ENCODE results near the gene TRPV5.

TRPV5 gene

GRCh38 chr7:142913566-142913965 is 20.0 kb downstream of the TRPV5 start:
- H3K4me3 ChIP-seq (ENCODE audit: low read depth, low read length) = no peak overlapping the region
- TF ChIP-seq CTCF (IDR thresholded peaks at IDR 0.05; ENCODE audit: borderline replicate concordance, insufficient read depth, low read depth, low read length) = no peak

DNA sequence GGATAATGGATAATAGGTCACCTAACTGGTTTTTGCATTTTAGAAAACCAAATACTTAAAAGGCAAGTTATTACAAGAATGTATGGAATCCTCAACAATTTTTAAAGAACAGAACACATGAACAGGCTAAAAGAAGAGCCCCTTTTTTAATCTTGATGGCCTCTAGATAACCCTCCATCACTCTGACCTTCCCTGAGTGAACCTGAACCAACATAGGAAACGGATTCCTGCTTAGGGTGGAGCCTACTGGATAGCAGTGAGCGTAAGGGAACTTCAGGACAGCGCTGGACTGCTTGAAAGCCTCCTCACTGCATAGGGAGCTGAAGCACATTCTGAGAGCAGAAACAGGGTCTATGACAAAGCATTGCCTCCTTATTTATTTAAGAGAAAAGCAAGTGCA is 20.5 kb downstream of the TRPV5 start:
- no peak overlapping the region for H3K4me3 ChIP-seq (ENCODE audit: low read depth, low read length)
- no peak for TF ChIP-seq CTCF (IDR thresholded peaks at IDR 0.05; ENCODE audit: borderline replicate concordance, insufficient read depth, low read depth, low read length)

DNA sequence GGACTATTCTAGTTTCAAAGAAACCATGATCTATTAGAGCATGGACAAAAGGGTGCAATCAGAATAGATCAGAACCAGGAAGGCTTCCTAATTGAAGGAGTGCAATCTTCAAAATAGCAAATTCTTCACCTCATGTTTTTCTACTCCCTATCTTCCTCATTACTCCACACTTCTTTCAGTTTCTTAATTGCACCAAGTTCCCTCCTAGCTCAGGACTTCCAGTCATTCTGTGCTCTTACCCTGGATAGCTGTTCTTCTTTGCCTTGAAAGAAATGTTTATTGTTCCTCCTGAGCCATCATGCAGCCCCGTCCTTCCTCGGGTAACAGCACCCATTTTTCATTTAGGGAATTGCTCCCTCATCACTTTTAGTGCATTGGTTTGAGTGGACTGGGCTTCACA is 23.1 kb downstream of the TRPV5 start:
- no peak for TF ChIP-seq CTCF (IDR thresholded peaks at IDR 0.05; ENCODE audit: borderline replicate concordance, insufficient read depth, low read depth, low read length)
- H3K4me3 ChIP-seq (ENCODE audit: low read depth, low read length) = no peak overlapping the region

GRCh38 chr7:142910031-142910433 is 23.5 kb downstream of the TRPV5 start:
- TF ChIP-seq CTCF (IDR thresholded peaks at IDR 0.05; ENCODE audit: borderline replicate concordance, insufficient read depth, low read depth, low read length) = no peak
- no peak overlapping the region for H3K4me3 ChIP-seq (ENCODE audit: low read depth, low read length)

- H3K4me3 ChIP-seq (ENCODE audit: low read depth, low read length) = no peak overlapping the region
- peak; percentile 56; the same call in 1 of the 2 replicates for TF ChIP-seq CTCF (IDR thresholded peaks at IDR 0.05; ENCODE audit: borderline replicate concordance, insufficient read depth, low read depth, low read length)
These were observed 24.3 kb downstream of the TRPV5 start for GRCh38 chr7:142908921-142909890.

- no peak overlapping the region for H3K4me3 ChIP-seq (ENCODE audit: low read depth, low read length)
- TF ChIP-seq CTCF (IDR thresholded peaks at IDR 0.05; ENCODE audit: borderline replicate concordance, insufficient read depth, low read depth, low read length) = no peak
These were observed 25.3 kb downstream of the TRPV5 start for GRCh38 chr7:142908290-142908689.

DNA sequence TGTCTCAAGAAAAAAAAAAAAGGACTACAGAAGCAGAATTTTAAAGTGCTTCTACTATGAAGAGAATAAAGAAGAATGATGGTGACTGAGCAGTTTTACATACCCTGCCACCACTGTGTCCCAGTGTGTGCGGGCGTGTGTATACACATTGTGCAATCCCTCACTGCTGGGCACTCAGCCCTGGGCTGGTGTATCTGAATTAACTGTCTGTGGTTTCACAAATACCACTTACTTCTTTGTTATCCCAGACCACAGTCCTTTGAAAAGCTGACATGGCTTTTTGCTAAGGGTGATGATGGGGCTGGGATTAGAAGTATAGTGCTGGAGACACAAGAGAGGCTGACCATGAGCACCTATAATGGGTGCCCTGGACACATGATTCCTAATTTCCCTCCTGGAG is 26.9 kb downstream of the TRPV5 start:
- TF ChIP-seq CTCF (IDR thresholded peaks at IDR 0.05; ENCODE audit: borderline replicate concordance, insufficient read depth, low read depth, low read length) = no peak
- no peak overlapping the region for H3K4me3 ChIP-seq (ENCODE audit: low read depth, low read length)

All from GM12875 (cell line).